ENCODE results near the gene LEFTY2. TPM values are rescaled to one million over a fixed set of nuclear protein-coding genes. Genes with fewer than 3 reads are reported as not detected.
"Not testable (repeated sequence)": the region's sequence is repeated elsewhere in the genome, so short reads cannot be mapped to it uniquely, and the experiment has no call there.

The LEFTY2 gene
- total RNA-seq, 2 donors from 2014 or later = 6.2 to 9.4 TPM

DNA sequence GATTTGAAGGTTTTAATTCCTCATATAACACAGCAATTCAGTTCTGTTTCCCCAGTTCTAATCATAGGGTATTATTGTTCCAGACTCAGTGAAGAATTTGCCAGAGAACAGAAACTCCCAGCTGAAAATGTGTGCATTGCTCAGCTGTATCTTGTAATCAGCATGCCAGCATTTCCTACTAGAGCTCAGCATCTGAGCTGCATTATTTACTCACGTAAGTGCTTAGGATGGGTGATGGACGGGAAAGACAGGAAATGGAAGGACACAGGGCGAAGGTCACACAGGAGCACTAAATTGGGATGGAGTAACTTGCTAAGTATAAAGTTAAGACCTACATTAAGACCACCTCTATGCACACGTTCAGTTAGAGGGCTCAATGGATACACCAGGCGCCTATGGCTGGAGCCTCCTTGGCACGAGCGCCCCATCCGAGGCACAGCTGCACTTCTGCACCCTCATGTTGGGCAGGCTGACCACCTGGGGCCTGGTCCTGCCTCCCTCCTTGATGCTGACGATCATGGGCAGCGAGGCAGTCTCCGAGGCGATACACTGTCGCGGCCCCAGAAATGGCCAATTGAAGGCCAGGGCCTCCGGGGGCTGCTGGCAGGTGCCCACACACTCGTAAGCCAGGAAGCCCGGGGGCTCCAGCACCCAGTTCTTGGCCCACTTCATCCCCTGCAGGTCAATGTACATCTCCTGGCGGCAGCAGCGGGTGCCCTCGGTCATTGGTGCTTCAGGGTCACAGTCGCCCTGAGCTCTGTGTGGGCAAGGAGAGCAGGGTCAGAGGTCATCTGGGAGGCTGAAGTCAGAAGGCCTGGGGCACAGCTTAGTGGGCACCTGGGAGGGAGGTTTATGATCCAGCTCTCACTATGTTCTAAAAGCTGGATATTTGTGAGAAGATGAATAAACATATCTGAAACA lies 3.7 kb downstream of the LEFTY2 start:
- H3K9me3 ChIP-seq = no peaks in the 10 kb centered on the region
- peaks cover 12 to 22% of the 10 kb centered on the region in 2 donors for H3K4me1 ChIP-seq (ENCODE audit: control insufficient read depth in 1 of 2, low read depth in 2 of 2)
- no peaks in the 10 kb centered on the region for H3K27me3 ChIP-seq (replicated peaks; ENCODE audit: insufficient read depth)
- no peak overlapping the region for H3K4me3 ChIP-seq
- no peaks in the 10 kb centered on the region for H3K36me3 ChIP-seq
- no peak for ATAC-seq (ENCODE audit: insufficient number of reproducible peaks, low FRiP score, low read depth)
- no peak overlapping the region for H3K27ac ChIP-seq
- no peak for DNase-seq (ENCODE audit: low spot score)
- TF ChIP-seq, protein P1, sequence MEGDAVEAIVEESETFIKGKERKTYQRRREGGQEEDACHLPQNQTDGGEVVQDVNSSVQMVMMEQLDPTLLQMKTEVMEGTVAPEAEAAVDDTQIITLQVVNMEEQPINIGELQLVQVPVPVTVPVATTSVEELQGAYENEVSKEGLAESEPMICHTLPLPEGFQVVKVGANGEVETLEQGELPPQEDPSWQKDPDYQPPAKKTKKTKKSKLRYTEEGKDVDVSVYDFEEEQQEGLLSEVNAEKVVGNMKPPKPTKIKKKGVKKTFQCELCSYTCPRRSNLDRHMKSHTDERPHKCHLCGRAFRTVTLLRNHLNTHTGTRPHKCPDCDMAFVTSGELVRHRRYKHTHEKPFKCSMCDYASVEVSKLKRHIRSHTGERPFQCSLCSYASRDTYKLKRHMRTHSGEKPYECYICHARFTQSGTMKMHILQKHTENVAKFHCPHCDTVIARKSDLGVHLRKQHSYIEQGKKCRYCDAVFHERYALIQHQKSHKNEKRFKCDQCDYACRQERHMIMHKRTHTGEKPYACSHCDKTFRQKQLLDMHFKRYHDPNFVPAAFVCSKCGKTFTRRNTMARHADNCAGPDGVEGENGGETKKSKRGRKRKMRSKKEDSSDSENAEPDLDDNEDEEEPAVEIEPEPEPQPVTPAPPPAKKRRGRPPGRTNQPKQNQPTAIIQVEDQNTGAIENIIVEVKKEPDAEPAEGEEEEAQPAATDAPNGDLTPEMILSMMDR (IDR thresholded peaks at IDR 0.05) = no peak

DNA sequence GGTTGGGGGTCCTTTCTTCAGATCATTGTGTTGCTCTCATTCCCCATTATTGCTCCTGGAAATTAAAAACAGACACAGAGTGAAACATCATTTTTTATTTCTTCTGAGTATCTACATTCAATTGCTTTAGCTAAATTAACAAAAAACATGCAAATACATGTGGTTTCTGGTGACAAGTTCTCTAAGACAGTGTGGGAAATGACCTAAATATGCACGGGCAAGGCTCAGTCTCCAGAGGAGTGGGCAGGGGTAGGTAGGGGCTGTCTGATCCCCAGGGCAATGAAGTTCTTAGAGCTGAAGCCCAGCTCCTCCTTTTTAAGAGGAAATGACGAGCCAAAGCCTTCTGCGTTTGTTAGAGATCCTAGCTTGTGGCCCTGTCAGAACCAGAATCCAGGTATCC lies 4.5 kb downstream of the LEFTY2 start:
- Histone ChIP-seq H3K36me3 (no peaks in the 10 kb centered on the region), H3K27me3 (replicated peaks; ENCODE audit: insufficient read depth) (no peaks in the 10 kb centered on the region)
- no peak for ATAC-seq (ENCODE audit: insufficient number of reproducible peaks, low FRiP score, low read depth)

DNA sequence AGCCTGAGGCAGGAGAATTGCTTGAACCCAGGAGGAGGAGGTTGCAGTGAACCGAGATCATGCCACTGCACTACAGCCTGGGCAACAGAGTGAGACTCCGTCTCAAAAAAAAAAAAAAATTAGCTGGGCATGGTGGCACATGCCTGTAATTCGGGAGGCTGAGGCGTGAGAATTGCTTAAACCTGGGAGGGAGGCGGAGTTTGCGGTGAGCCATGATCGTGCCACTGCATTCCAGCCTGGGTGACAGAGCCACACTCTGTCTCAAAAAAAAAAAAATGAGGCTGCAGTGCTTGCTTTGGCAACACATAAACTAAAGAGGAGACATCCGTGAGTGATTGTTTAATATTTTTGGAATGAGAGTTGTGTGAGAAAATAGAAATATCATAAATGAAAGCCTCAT lies 4.9 kb downstream of the LEFTY2 start:
- H3K4me1 ChIP-seq (ENCODE audit: control insufficient read depth in 1 of 2, low read depth in 2 of 2) = peaks cover 7 to 13% of the 10 kb centered on the region in 2 donors
- not testable (repeated sequence) for ATAC-seq (ENCODE audit: insufficient number of reproducible peaks, low FRiP score, low read depth); H3K36me3 ChIP-seq; H3K9me3 ChIP-seq; H3K27ac ChIP-seq; H3K4me3 ChIP-seq; H3K27me3 ChIP-seq (replicated peaks; ENCODE audit: insufficient read depth); DNase-seq (ENCODE audit: low spot score)

More for the DNA sequence above, 4.5 kb downstream of the LEFTY2 start:
- Histone ChIP-seq H3K9me3 (no peaks in the 10 kb centered on the region), H3K4me1 (ENCODE audit: control insufficient read depth in 1 of 2, low read depth in 2 of 2) (peaks cover 11 to 17% of the 10 kb centered on the region in 2 donors), H3K27ac (no peak overlapping the region), H3K4me3 (no peak overlapping the region)
- no peak for DNase-seq (ENCODE audit: low spot score)
- TF ChIP-seq, protein P1 (IDR thresholded peaks at IDR 0.05) = no peak

DNA sequence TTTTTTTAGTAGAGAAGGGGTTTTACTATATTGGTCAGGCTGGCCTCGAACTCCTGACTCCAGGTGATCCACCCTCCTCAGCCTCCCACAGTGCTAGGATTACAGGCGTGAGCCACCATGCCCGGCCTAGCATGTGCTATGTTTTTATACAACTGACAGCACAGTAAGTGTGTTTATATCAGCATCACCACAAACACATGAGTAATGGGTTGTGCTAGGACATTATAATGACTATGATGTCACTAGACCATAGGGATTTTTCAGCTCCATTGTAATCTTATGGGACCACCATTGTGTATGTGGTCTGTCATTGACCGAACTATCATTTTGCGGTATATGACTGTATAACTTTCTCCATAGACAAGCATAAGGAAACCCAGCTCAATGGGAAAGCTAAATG lies 6.3 kb downstream of the LEFTY2 start:
- ATAC-seq (ENCODE audit: insufficient number of reproducible peaks, low FRiP score, low read depth) (no peak), DNase-seq (ENCODE audit: low spot score) (no peak)
- Histone ChIP-seq H3K9me3 (no peaks in the 10 kb centered on the region), H3K4me3 (no peak overlapping the region), H3K27me3 (replicated peaks; ENCODE audit: insufficient read depth) (no peaks in the 10 kb centered on the region), H3K4me1 (ENCODE audit: control insufficient read depth in 1 of 2, low read depth in 2 of 2) (no peaks in the 10 kb centered on the region), H3K27ac (no peak overlapping the region), H3K36me3 (no peaks in the 10 kb centered on the region)
- TF ChIP-seq, protein P1 (IDR thresholded peaks at IDR 0.05) = no peak

DNA sequence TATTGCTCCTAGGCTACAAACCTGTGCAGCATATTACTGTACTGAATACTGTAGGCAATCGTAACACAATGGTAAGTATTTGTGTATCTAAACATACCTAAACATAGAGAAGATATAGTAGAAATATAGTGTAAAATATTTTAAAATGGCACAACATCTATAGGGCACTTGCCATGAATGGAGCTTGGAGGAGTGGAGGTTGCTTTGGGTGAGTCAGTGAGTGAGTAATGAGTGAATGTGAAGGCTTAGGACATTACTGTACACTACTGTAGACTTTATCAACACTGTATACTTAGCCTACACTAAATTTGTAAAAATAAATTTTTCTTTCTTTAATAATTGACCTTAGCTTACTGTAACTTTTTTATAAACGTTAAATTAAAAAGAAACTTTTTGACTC lies 7.9 kb downstream of the LEFTY2 start:
- Histone ChIP-seq H3K36me3 (no peaks in the 10 kb centered on the region), H3K27me3 (replicated peaks; ENCODE audit: insufficient read depth) (no peaks in the 10 kb centered on the region), H3K4me3 (no peak overlapping the region), H3K4me1 (ENCODE audit: control insufficient read depth in 1 of 2, low read depth in 2 of 2) (no peaks in the 10 kb centered on the region), H3K27ac (no peak overlapping the region), H3K9me3 (no peaks in the 10 kb centered on the region)
- ATAC-seq (ENCODE audit: insufficient number of reproducible peaks, low FRiP score, low read depth) = no peak
- DNase-seq (ENCODE audit: low spot score) = no peak
- TF ChIP-seq, protein P1 (IDR thresholded peaks at IDR 0.05) = no peak
